IgD-negative memory B cell (primary cell): Measurements from ENCODE around the gene ZNF469. TPM values are rescaled to one million over a fixed set of nuclear protein-coding genes. Genes with fewer than 3 reads are reported as not detected.

Experiments
- H3K27ac Mint-ChIP-seq, 3 donors: one replicate each; pipeline ENCODE4 v1.8.0; 2020 to 2022; ENCODE audit warnings: mild to moderate bottlenecking in 3 of 3, mixed read lengths in 3 of 3, moderate library complexity in 1 of 3
- H3K27me3 Mint-ChIP-seq: one replicate; pipeline ENCODE4 v1.8.0; 2021; ENCODE audit warnings: mixed read lengths
- H3K36me3 Mint-ChIP-seq: one replicate; pipeline ENCODE4 v1.8.0; 2020; ENCODE audit warnings: mild to moderate bottlenecking, mixed read lengths
- H3K4me1 Mint-ChIP-seq, 3 donors: one replicate each; pipeline ENCODE4 v1.8.0; 2020 to 2022; ENCODE audit warnings: mixed read lengths in 3 of 3, mild to moderate bottlenecking in 1 of 3
- H3K4me3 Mint-ChIP-seq, 4 donors: one replicate each; pipeline ENCODE4 v1.8.0; 2020 to 2022; ENCODE audit warnings: mild to moderate bottlenecking in 4 of 4, mixed read lengths in 4 of 4, moderate library complexity in 3 of 4
- H3K9me3 Mint-ChIP-seq, 3 donors: one replicate each; pipeline ENCODE4 v1.8.0; 2020 to 2021; ENCODE audit warnings: mixed read lengths in 3 of 3, mild to moderate bottlenecking in 1 of 3
- polyA plus RNA-seq: library from polyadenylated mRNA; unstranded; fragments of 300-500 nt; fragmentation: Illumina TruSeq; gene quantifications from one replicate; pipeline ENCODE4 v1.2.3, GENCODE V29; 2021

ZNF469 gene
- polyA plus RNA-seq, 1 donor from 2014 or later = 0.26 TPM

GRCh38 chr16:88375236-88375975 is 7.4 kb upstream of the ZNF469 start:
- peaks cover 0 to 2% (median 0%) of the 10 kb centered on the region in 3 donors for H3K9me3 Mint-ChIP-seq
- peaks cover 0 to 2% (median 0%) of the 10 kb centered on the region in 3 donors for H3K4me1 Mint-ChIP-seq
- peak overlapping the region in 1 of 3 donors; percentile 31 for H3K27ac Mint-ChIP-seq
- H3K4me3 Mint-ChIP-seq = no peak overlapping the region
- H3K27me3 Mint-ChIP-seq = peaks cover 3% of the 10 kb centered on the region
- H3K36me3 Mint-ChIP-seq = peaks cover 1% of the 10 kb centered on the region

DNA sequence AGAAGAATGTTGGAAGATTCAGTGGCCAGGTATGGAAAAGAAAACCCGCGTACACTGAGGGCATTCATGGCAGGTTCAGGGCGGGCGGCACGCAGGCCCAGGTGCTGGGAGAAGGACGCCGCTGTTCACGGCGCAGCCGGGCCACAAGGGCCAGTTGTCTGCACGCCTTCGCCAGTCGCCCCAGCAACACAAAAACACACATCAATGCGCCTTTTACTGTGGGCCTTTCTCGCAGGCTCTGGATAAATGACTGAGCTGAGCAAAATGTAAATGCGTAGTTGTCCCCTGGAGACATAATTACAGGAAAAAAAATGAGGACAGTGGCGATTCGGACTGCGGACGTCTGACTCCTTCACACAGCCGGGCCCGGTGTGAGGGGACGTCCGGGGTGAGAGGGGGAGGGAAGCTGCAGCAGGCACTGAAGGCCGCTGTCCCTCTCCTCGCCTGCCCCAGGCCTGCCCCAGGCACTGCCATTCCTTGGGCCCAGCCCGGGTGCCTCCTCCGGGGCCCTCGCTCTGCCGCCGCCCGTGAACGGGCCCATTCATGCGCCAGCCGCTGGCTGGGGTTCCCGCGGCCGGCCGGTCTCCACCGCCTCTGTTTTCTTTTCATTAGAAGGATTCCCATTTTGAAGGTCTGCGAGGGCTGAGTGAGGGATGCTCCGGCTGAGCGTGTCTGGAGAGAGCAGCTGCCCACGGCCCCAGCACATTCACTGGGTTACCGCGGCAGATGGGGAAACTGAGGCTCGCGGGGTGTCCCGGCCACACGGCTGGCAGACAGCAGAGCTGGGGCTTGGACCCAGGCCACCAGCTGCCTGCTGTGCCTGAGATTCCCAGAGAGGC is 6.5 kb upstream of the ZNF469 start:
- Mint-ChIP-seq H3K27me3 (peaks cover 3% of the 10 kb centered on the region), H3K27ac (no peak overlapping the region), H3K4me1 (peaks cover 0 to 2% (median 0%) of the 10 kb centered on the region in 3 donors), H3K9me3 (peaks cover 0 to 2% (median 0%) of the 10 kb centered on the region in 3 donors), H3K4me3 (no peak overlapping the region), H3K36me3 (peaks cover 1% of the 10 kb centered on the region)

DNA sequence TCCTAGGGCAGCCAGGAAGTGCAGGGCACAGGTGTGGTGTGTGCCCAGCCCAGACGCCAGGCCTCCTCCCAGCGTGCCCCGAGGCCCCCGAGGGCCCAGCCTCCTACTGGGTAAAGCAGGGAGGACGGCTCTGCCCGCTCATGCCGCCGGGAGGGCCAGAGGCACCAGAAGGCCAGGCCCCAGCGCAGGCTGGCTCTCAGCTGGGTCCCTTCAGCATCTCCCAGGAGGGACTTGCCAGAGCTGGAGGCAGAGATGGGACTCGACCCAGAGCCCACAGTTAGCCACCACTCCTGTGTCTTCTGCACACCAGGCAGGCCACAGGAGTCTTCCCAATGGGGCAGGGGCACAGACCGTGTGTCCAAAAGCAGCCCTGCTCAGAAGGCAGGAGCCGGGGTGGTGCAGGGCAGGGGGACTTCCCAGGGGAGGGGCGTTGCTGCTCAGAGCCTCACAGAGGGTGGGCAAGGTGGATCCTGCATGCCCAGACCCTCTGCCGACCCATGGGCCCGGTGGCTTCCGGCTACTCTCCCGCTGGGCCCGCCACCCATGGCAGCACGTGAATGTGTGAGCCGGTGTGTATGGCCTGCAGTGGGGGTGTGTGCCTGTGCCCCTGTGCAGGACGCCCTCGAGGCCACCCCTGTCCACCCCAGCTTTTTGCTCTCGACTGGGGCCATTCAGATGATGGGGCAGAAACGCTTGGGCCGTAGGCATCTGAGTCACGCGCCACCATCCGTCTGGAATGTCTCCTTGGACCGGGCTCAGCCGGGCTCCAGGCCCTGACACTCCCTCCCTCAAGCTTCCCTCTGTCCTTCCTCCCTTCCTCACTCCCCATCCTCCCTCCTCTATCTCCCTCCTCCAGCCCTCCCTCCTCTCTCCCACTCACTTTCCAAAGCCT is 5.7 kb upstream of the ZNF469 start:
- H3K27me3 Mint-ChIP-seq = peaks cover 3% of the 10 kb centered on the region
- H3K27ac Mint-ChIP-seq = no peak overlapping the region
- no peak overlapping the region for H3K4me3 Mint-ChIP-seq
- H3K36me3 Mint-ChIP-seq = peaks cover 1% of the 10 kb centered on the region
- peaks cover 0 to 2% (median 0%) of the 10 kb centered on the region in 3 donors for H3K4me1 Mint-ChIP-seq
- peaks cover 0 to 2% (median 0%) of the 10 kb centered on the region in 3 donors for H3K9me3 Mint-ChIP-seq

DNA sequence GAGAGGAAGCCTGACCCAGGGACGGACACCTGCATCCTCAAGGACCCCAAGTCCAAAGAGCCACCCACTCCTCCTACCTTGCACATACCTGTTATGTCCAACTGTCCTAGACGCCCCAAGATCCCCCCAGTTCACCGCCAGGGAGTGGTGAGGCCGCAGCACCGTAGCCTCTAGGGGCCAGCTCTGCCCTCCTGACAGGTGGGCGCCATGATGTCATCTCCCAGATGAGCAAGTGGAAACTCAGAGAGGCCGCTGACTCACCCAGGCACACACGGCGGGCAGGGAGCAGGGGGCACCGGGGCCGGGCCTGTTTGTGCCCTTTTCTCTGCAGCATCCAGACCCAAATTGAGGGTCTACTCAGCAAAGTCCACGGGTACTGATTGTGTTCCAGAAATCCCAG is 4.8 kb upstream of the ZNF469 start:
- Mint-ChIP-seq H3K4me3 (no peak overlapping the region), H3K36me3 (peaks cover 1% of the 10 kb centered on the region), H3K9me3 (peaks cover 0 to 2% (median 0%) of the 10 kb centered on the region in 3 donors), H3K27ac (no peak overlapping the region), H3K27me3 (peaks cover 9% of the 10 kb centered on the region), H3K4me1 (peaks cover 0 to 5% (median 3%) of the 10 kb centered on the region in 3 donors)

DNA sequence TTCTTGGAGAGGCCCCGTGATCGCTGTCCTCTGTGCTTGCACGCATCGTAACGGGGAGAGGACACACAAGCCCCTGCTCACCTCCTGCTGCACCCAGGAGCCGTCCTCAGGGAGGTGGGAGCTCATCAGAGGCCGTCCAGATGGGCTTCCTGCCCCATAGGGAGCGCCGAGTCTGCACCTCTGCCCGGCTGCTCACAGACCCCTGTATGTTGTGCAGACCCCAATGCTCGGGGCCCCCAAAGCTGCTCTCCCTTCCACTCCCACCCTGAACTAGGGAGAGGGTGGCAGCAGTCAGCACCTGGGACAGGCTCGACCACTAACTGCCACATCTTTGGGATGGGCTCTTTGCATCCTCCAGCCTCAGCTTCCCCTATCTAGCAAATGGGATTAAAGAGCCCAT is 4.4 kb upstream of the ZNF469 start:
- Mint-ChIP-seq H3K36me3 (peaks cover 1% of the 10 kb centered on the region), H3K27ac (no peak overlapping the region), H3K27me3 (peaks cover 9% of the 10 kb centered on the region), H3K9me3 (peaks cover 0 to 2% (median 0%) of the 10 kb centered on the region in 3 donors), H3K4me3 (no peak overlapping the region), H3K4me1 (peaks cover 0 to 5% (median 3%) of the 10 kb centered on the region in 3 donors)

- Mint-ChIP-seq H3K4me1 (peaks cover 0 to 5% (median 5%) of the 10 kb centered on the region in 3 donors), H3K9me3 (no peaks in the 10 kb centered on the region), H3K4me3 (no peak overlapping the region), H3K27me3 (peaks cover 10% of the 10 kb centered on the region), H3K36me3 (peaks cover 1% of the 10 kb centered on the region), H3K27ac (no peak overlapping the region)
Observed at GRCh38 chr16:88378836-88379693, 3.7 kb upstream of the ZNF469 start.

DNA sequence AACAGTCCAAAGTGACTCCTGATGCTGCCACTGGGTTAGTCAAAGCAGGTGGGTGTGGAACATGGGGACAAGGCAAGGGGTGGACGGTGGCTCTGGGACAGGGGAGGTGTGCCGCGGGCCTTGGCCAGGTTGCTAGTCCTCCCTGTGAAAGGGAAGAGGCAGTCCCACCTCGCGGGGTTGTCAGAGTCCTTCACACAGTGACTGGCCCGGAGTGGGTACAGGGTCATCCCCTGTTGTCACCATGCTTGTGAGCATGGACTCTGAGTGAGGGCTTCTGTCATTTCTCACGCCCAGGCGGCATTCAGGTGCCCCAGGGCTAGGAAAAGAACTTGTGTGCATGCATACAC is 3.1 kb upstream of the ZNF469 start:
- H3K9me3 Mint-ChIP-seq = no peaks in the 10 kb centered on the region

DNA sequence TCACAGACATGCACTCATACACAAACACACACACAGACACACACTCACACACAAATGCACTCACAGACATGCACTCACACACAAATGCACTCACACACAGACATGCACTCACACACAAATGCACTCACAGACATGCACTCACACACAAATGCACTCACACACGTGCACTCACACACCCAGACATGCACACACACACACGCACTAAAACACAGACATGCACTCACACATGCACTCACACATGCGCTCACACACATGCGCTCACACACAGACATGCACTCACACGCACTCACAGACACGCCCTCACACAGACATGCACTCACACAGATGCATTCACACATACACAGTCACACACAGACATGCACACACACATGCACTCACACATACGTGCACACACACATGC is 2.7 kb upstream of the ZNF469 start:
- H3K4me3 Mint-ChIP-seq = no peak overlapping the region
- peaks cover 0 to 11% (median 3%) of the 10 kb centered on the region in 3 donors for H3K4me1 Mint-ChIP-seq
- no peaks in the 10 kb centered on the region for H3K9me3 Mint-ChIP-seq
- H3K27me3 Mint-ChIP-seq = peaks cover 21% of the 10 kb centered on the region
- H3K36me3 Mint-ChIP-seq = no peaks in the 10 kb centered on the region
- H3K27ac Mint-ChIP-seq = no peak overlapping the region

More for the DNA sequence above, 3.1 kb upstream of the ZNF469 start:
- H3K4me1 Mint-ChIP-seq = peaks cover 0 to 11% (median 3%) of the 10 kb centered on the region in 3 donors
- no peak overlapping the region for H3K4me3 Mint-ChIP-seq
- no peak overlapping the region for H3K27ac Mint-ChIP-seq
- H3K36me3 Mint-ChIP-seq = no peaks in the 10 kb centered on the region
- H3K27me3 Mint-ChIP-seq = peaks cover 16% of the 10 kb centered on the region

DNA sequence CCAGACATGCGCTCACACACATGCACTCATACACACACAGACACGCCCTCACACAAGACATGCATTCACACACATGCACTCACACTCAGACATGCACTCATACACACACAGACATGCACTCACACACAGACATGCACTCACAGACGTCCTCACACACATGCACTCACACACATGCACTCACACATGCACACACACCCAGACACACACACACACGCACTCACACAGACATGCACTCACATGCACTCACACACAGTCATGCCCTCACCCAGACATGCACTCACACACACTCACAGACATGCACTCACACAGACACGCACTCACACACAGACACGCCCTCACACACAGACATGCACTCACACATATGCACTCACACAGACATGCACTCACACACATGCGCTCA is 2.1 kb upstream of the ZNF469 start:
- Mint-ChIP-seq H3K4me3 (no peak overlapping the region), H3K9me3 (no peaks in the 10 kb centered on the region), H3K27ac (no peak overlapping the region), H3K36me3 (no peaks in the 10 kb centered on the region), H3K27me3 (peaks cover 26% of the 10 kb centered on the region), H3K4me1 (peaks cover 0 to 11% (median 3%) of the 10 kb centered on the region in 3 donors)

GRCh38 chr16:88381820-88382451 is 823 bp upstream of the ZNF469 start:
- H3K27ac Mint-ChIP-seq = no peak overlapping the region
- H3K36me3 Mint-ChIP-seq = no peaks in the 10 kb centered on the region
- no peaks in the 10 kb centered on the region for H3K9me3 Mint-ChIP-seq
- H3K4me1 Mint-ChIP-seq = peaks cover 0 to 11% (median 3%) of the 10 kb centered on the region in 3 donors
- H3K27me3 Mint-ChIP-seq = peaks cover 33% of the 10 kb centered on the region
- H3K4me3 Mint-ChIP-seq = no peak overlapping the region

DNA sequence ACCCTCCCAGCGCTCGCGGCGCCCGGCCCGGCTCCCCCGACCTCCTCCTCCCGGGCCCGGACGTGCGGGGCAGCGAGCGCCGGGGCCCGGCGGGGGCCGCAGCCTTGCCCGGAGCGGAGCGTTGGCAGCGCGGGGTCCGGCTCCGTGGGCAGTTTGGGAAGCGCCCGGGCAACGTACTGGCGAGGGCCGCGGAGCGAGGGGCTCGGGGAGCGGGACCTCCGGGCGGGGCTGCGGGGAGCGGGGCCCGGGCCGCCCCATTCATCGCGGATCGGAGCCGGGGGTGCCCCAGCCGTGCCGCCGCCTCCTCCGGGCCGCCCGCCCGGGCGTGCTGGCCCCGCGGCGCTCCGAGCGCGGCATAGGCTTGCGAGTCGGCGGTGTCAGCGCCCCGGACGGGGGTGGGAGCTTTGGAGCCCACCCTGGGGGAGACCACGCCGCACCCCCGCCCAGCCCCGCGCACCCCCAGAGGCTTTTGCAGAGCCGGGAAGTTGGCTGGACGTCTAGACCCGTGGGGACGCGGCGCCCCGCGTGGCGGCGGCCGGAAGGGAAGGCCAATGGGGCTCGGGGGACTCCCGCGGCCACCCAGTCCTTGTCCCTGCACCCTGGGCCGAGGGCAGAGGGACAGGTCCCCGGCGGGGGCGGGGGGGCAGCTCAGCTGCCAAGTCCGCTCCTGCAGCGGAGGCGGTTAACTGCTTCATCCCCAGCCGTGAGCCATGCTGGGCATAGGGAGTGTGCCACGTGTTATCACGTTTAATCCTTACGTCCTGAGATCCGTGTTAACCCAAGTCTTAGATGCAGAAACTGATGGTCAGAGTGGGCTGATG is 852 bp downstream of the ZNF469 start:
- peak overlapping the region in 2 of 4 donors; percentile 61 to 80 for H3K4me3 Mint-ChIP-seq
- no peak overlapping the region for H3K27ac Mint-ChIP-seq
- H3K27me3 Mint-ChIP-seq = peaks cover 35% of the 10 kb centered on the region
- no peaks in the 10 kb centered on the region for H3K36me3 Mint-ChIP-seq
- no peaks in the 10 kb centered on the region for H3K9me3 Mint-ChIP-seq
- peaks cover 0 to 11% (median 3%) of the 10 kb centered on the region in 3 donors for H3K4me1 Mint-ChIP-seq

DNA sequence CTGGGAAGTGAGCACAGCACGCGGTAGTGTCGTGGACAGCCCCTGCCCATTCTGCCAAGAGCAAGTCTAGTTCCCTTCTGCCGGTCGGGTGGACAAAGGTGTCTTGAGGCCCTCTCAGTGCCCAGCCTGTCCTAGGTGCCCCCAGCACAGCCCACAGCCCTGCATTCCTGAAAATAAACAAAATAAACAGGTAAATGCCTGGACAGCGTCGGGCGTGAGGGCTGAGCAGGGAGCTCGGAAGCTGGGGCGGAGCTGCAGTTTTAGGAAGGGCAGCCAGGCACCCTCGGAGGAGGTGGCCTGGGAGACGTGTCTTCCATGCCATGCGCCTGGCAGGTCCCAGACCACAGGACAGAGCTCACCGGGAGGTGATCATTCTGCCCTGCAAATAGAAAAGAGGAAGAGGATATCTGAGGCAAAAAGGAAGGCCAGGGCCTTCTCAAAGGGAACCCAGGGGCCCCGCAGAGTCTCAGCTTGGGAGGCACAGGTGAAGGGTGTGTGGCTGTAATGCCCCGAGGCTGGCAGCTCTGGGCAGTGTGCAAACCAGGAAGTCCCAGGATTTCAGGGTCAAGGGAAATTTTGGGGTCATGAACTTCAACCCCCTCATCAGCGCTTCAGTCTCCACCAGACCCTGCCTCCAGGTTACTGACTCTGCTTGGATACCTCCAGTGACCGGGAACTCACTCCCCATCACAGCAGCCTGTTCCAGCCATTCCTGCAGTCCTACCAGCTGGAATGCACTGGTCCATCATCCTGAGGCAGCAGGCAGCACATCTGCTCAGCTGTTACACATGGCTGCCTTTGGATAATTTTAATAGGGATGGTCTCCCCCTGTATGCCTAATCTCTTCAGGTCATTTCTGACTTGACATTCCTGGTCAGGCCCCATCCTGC is 1.7 kb downstream of the ZNF469 start:
- Mint-ChIP-seq H3K27me3 (peaks cover 35% of the 10 kb centered on the region), H3K4me3 (peak overlapping the region in 3 of 4 donors; percentile 35 to 80 (median 61)), H3K36me3 (no peaks in the 10 kb centered on the region), H3K27ac (no peak overlapping the region), H3K9me3 (no peaks in the 10 kb centered on the region), H3K4me1 (peaks cover 0 to 11% (median 3%) of the 10 kb centered on the region in 3 donors)
